ENCODE measurements around the gene PLOD3.

The PLOD3 gene

GRCh38 chr7:101238226-101239182 is 21.1 kb upstream of the PLOD3 start:
- Histone ChIP-seq H3K4me3 (ENCODE audit: insufficient read depth, low read length, poor library complexity, severe bottlenecking) (no peak overlapping the region), H3K36me3 (ENCODE audit: low read length) (no peaks in the 10 kb centered on the region), H3F3A (ENCODE audit: insufficient read depth) (no peaks in the 10 kb centered on the region), H3K27me3 (ENCODE audit: low read length) (no peaks in the 10 kb centered on the region), H3K79me2 (ENCODE audit: insufficient read depth, low read length) (peaks cover 19% of the 10 kb centered on the region), H2AFZ (ENCODE audit: low read depth, low read length, severe bottlenecking) (no peak overlapping the region), H3K27ac (ENCODE audit: low read depth, low read length) (no peak overlapping the region), H3K4me2 (ENCODE audit: low read depth, low read length, poor library complexity, severe bottlenecking) (no peak overlapping the region), H3K9me2 (replicated peaks; ENCODE audit: insufficient read depth, low read length) (no peaks in the 10 kb centered on the region), H4K20me1 (ENCODE audit: low read depth, low read length) (no peaks in the 10 kb centered on the region; the same call in 1 of the 2 replicates), H3K9me3 (ENCODE audit: insufficient read depth, low read length) (no peaks in the 10 kb centered on the region), H3K9ac (ENCODE audit: low read length) (no peak overlapping the region)
- TF ChIP-seq CTCF (IDR thresholded peaks at IDR 0.05; ENCODE audit: insufficient read depth, low read length, poor library complexity, severe bottlenecking), result no peak

- Histone ChIP-seq H3K27ac (ENCODE audit: low read depth, low read length) (no peak within 1 kb of the TSS), H4K20me1 (ENCODE audit: low read depth, low read length) (no peaks in the 10 kb centered on the region)
Observed at GRCh38 chr7:101237206-101238067, 20.1 kb upstream of the PLOD3 start, which contains the start of gene CLDN15. Gene CLDN15 (minus strand): TSS chr7:101237802. CDS start chr7:101237581, 221 bp downstream.

GRCh38 chr7:101236292-101236835 is 19.0 kb upstream of the PLOD3 start:
- H3K4me3 ChIP-seq (ENCODE audit: insufficient read depth, low read length, poor library complexity, severe bottlenecking), result no peak overlapping the region
- no peaks in the 10 kb centered on the region for H3K9me3 ChIP-seq (ENCODE audit: insufficient read depth, low read length)
- no peak overlapping the region for H2AFZ ChIP-seq (ENCODE audit: low read depth, low read length, severe bottlenecking)
- H3K9me2 ChIP-seq (replicated peaks; ENCODE audit: insufficient read depth, low read length), result no peaks in the 10 kb centered on the region
- no peak overlapping the region for H3K9ac ChIP-seq (ENCODE audit: low read length)
- TF ChIP-seq EZH2phosphoT487 (conservative IDR thresholded peaks at IDR 0.05; ENCODE audit: low read length) (no peak), CTCF (IDR thresholded peaks at IDR 0.05; ENCODE audit: insufficient read depth, low read length, poor library complexity, severe bottlenecking) (no peak)
- H3K79me2 ChIP-seq (ENCODE audit: insufficient read depth, low read length), result no peaks in the 10 kb centered on the region
- H3K27me3 ChIP-seq (ENCODE audit: low read length), result no peaks in the 10 kb centered on the region
- H3F3A ChIP-seq (ENCODE audit: insufficient read depth), result no peaks in the 10 kb centered on the region
- H3K27ac ChIP-seq (ENCODE audit: low read depth, low read length), result no peak overlapping the region
- H4K20me1 ChIP-seq (ENCODE audit: low read depth, low read length), result no peaks in the 10 kb centered on the region
- no peaks in the 10 kb centered on the region for H3K36me3 ChIP-seq (ENCODE audit: low read length)
- no peak overlapping the region for H3K4me2 ChIP-seq (ENCODE audit: low read depth, low read length, poor library complexity, severe bottlenecking)

More at GRCh38 chr7:101237206-101238067, 20.1 kb upstream of the PLOD3 start, which contains the start of gene CLDN15:
- Histone ChIP-seq H3F3A (ENCODE audit: insufficient read depth) (no peaks in the 10 kb centered on the region), H2AFZ (ENCODE audit: low read depth, low read length, severe bottlenecking) (no peak within 1 kb of the TSS), H3K4me2 (ENCODE audit: low read depth, low read length, poor library complexity, severe bottlenecking) (no peak within 1 kb of the TSS), H3K9me3 (ENCODE audit: insufficient read depth, low read length) (no peaks in the 10 kb centered on the region), H3K27me3 (ENCODE audit: low read length) (no peaks in the 10 kb centered on the region), H3K4me3 (ENCODE audit: insufficient read depth, low read length, poor library complexity, severe bottlenecking) (no peak within 1 kb of the TSS), H3K9ac (ENCODE audit: low read length) (no peak within 1 kb of the TSS), H3K36me3 (ENCODE audit: low read length) (no peaks in the 10 kb centered on the region), H3K9me2 (replicated peaks; ENCODE audit: insufficient read depth, low read length) (no peaks in the 10 kb centered on the region), H3K79me2 (ENCODE audit: insufficient read depth, low read length) (peaks cover 8% of the 10 kb centered on the region)
- TF ChIP-seq CTCF (IDR thresholded peaks at IDR 0.05; ENCODE audit: insufficient read depth, low read length, poor library complexity, severe bottlenecking) (no peak), EZH2phosphoT487 (conservative IDR thresholded peaks at IDR 0.05; ENCODE audit: low read length) (no peak)

Data from SU-DHL-6 (cell line).